Activated CD4-positive, alpha-beta memory T cell treated with anti-CD3 and anti-CD28 coated beads for 36 hours (primary cell): ENCODE results near the gene PDE4D. TPM values are rescaled to one million over a fixed set of nuclear protein-coding genes. Genes with fewer than 3 reads are reported as not detected.

Source experiments
- CTCF ChIA-PET: fragments of 350-600 bp; sonication (Branson Sonifier 250); formaldehyde crosslinking; loops from one replicate; lab custom pipeline; 2021; ENCODE audit warnings: antibody characterized with exemption, inconsistent platforms; lab: Charles Lee
- POLR2A ChIA-PET: fragments of 350-600 bp; sonication (Branson Sonifier 250); formaldehyde crosslinking; loops from one replicate; lab custom pipeline; 2021; ENCODE audit warnings: antibody characterized with exemption; lab: Charles Lee
- DNase-seq: peaks from one replicate; pipeline ENCODE4 v3.0.0-alpha.2; 2020
- H3K27ac Mint-ChIP-seq: one replicate; pipeline ENCODE4 v1.8.0; 2021; ENCODE audit warnings: mixed read lengths
- H3K27me3 Mint-ChIP-seq: one replicate; pipeline ENCODE4 v1.8.0; 2021; ENCODE audit warnings: mixed read lengths
- H3K36me3 Mint-ChIP-seq: one replicate; pipeline ENCODE4 v1.8.0; 2021; ENCODE audit warnings: mixed read lengths
- H3K4me1 Mint-ChIP-seq: one replicate; pipeline ENCODE4 v1.8.0; 2021; ENCODE audit warnings: low read depth, mixed read lengths
- H3K4me3 Mint-ChIP-seq: one replicate; pipeline ENCODE4 v1.8.0; 2021; ENCODE audit warnings: mild to moderate bottlenecking, mixed read lengths
- H3K9me3 Mint-ChIP-seq: one replicate; pipeline ENCODE4 v1.8.0; 2021; ENCODE audit warnings: mixed read lengths
- intact Hi-C: fragments of 100-400 bp; cut with micrococcal nuclease; formaldehyde crosslinking; loops from one replicate; pipeline ENCODE4 v1.15.1; 2023
- total RNA-seq, 2 experiments: library from RNA; stranded (reverse); gene quantifications; one replicate each; pipeline ENCODE4 v1.2.3, GENCODE V29; 2021

PDE4D gene
- total RNA-seq, 2 experiments from 2014 or later, result 49.3 to 50.8 TPM

GRCh38 chr5:59873113-59873512, 20.4 kb downstream of the PDE4D start:
- no peak for DNase-seq
- H3K27ac Mint-ChIP-seq, result no peak overlapping the region
- H3K4me1 Mint-ChIP-seq, result no peaks in the 10 kb centered on the region
- CTCF ChIA-PET, result no interaction called here
- no peaks in the 10 kb centered on the region for H3K36me3 Mint-ChIP-seq
- POLR2A ChIA-PET, result no interaction called here
- H3K27me3 Mint-ChIP-seq, result peaks cover 2% of the 10 kb centered on the region
- intact Hi-C loops, result no loop called here
- no peak overlapping the region for H3K4me3 Mint-ChIP-seq
- H3K9me3 Mint-ChIP-seq, result no peaks in the 10 kb centered on the region

- no peaks in the 10 kb centered on the region for H3K4me1 Mint-ChIP-seq
- no peak for DNase-seq
- no peaks in the 10 kb centered on the region for H3K9me3 Mint-ChIP-seq
- no peak overlapping the region for H3K4me3 Mint-ChIP-seq
- CTCF ChIA-PET, result no interaction called here
- H3K36me3 Mint-ChIP-seq, result no peaks in the 10 kb centered on the region
- no peak overlapping the region for H3K27ac Mint-ChIP-seq
- peaks cover 1% of the 10 kb centered on the region for H3K27me3 Mint-ChIP-seq
- POLR2A ChIA-PET, result no interaction called here
- intact Hi-C loops, result no loop called here
Observed at GRCh38 chr5:59866661-59867060, 26.9 kb downstream of the PDE4D start.

- CTCF ChIA-PET, result no interaction called here
Observed at GRCh38 chr5:59864718-59865117, 28.8 kb downstream of the PDE4D start.

GRCh38 chr5:59863777-59864176, 29.7 kb downstream of the PDE4D start:
- ChIA-PET CTCF (no interaction called here), POLR2A (no interaction called here)
- DNase-seq, result no peak
- no peaks in the 10 kb centered on the region for H3K9me3 Mint-ChIP-seq
- H3K36me3 Mint-ChIP-seq, result no peaks in the 10 kb centered on the region
- no peak overlapping the region for H3K27ac Mint-ChIP-seq
- peaks cover 1% of the 10 kb centered on the region for H3K27me3 Mint-ChIP-seq
- intact Hi-C loops, result no loop called here
- H3K4me3 Mint-ChIP-seq, result no peak overlapping the region
- H3K4me1 Mint-ChIP-seq, result no peaks in the 10 kb centered on the region

More at GRCh38 chr5:59864718-59865117, 28.8 kb downstream of the PDE4D start:
- Mint-ChIP-seq H3K9me3 (no peaks in the 10 kb centered on the region), H3K27ac (no peak overlapping the region), H3K36me3 (no peaks in the 10 kb centered on the region), H3K4me3 (no peak overlapping the region), H3K27me3 (peaks cover 1% of the 10 kb centered on the region), H3K4me1 (no peaks in the 10 kb centered on the region)
- no peak for DNase-seq
- POLR2A ChIA-PET, result no interaction called here
- intact Hi-C loops, result no loop called here

GRCh38 chr5:59856358-59856757, 37.2 kb downstream of the PDE4D start:
- Mint-ChIP-seq H3K4me1 (no peaks in the 10 kb centered on the region), H3K27ac (no peak overlapping the region), H3K4me3 (no peak overlapping the region), H3K36me3 (no peaks in the 10 kb centered on the region), H3K27me3 (no peaks in the 10 kb centered on the region), H3K9me3 (no peaks in the 10 kb centered on the region)
- POLR2A ChIA-PET, result no interaction called here
- CTCF ChIA-PET, result no interaction called here
- intact Hi-C loops, result no loop called here
- no peak for DNase-seq

GRCh38 chr5:59850766-59851165, 42.8 kb downstream of the PDE4D start:
- Mint-ChIP-seq H3K9me3 (no peaks in the 10 kb centered on the region), H3K27me3 (no peaks in the 10 kb centered on the region), H3K4me1 (no peaks in the 10 kb centered on the region), H3K27ac (no peak overlapping the region), H3K4me3 (no peak overlapping the region), H3K36me3 (no peaks in the 10 kb centered on the region)
- POLR2A ChIA-PET, result no interaction called here
- no peak for DNase-seq
- intact Hi-C loops, result no loop called here
- CTCF ChIA-PET, result no interaction called here

- ChIA-PET POLR2A (no interaction called here), CTCF (no interaction called here)
- Mint-ChIP-seq H3K4me3 (no peak overlapping the region), H3K9me3 (no peaks in the 10 kb centered on the region), H3K4me1 (no peaks in the 10 kb centered on the region), H3K27me3 (no peaks in the 10 kb centered on the region), H3K36me3 (no peaks in the 10 kb centered on the region), H3K27ac (no peak overlapping the region)
- DNase-seq, result no peak
- intact Hi-C loops, result no loop called here
Observed at GRCh38 chr5:59847586-59847985, 45.9 kb downstream of the PDE4D start.

GRCh38 chr5:59845730-59846129, 47.8 kb downstream of the PDE4D start:
- no peak overlapping the region for H3K27ac Mint-ChIP-seq
- H3K4me3 Mint-ChIP-seq, result no peak overlapping the region
- ChIA-PET POLR2A (no interaction called here), CTCF (interaction anchor here (0.9 kb wide), 1 partner anchor 38 kb away, joined by 3 read pairs; no protein-coding TSS in a partner anchor)
- intact Hi-C loops, result no loop called here
- H3K36me3 Mint-ChIP-seq, result no peaks in the 10 kb centered on the region
- H3K27me3 Mint-ChIP-seq, result no peaks in the 10 kb centered on the region
- no peak for DNase-seq
- H3K4me1 Mint-ChIP-seq, result no peaks in the 10 kb centered on the region
- H3K9me3 Mint-ChIP-seq, result no peaks in the 10 kb centered on the region

GRCh38 chr5:59843511-59844213, 49.9 kb downstream of the PDE4D start:
- no peak overlapping the region for H3K27ac Mint-ChIP-seq
- DNase-seq, result no peak
- no peak overlapping the region for H3K4me3 Mint-ChIP-seq
- CTCF ChIA-PET, result no interaction called here
- no peaks in the 10 kb centered on the region for H3K9me3 Mint-ChIP-seq
- POLR2A ChIA-PET, result no interaction called here
- no peaks in the 10 kb centered on the region for H3K4me1 Mint-ChIP-seq
- H3K36me3 Mint-ChIP-seq, result no peaks in the 10 kb centered on the region
- H3K27me3 Mint-ChIP-seq, result peaks cover 3% of the 10 kb centered on the region
- intact Hi-C loops, result no loop called here

- intact Hi-C loops, result no loop called here
- no peaks in the 10 kb centered on the region for H3K36me3 Mint-ChIP-seq
- peaks cover 3% of the 10 kb centered on the region for H3K27me3 Mint-ChIP-seq
- no peak overlapping the region for H3K27ac Mint-ChIP-seq
- POLR2A ChIA-PET, result no interaction called here
- DNase-seq, result no peak
- no peak overlapping the region for H3K4me3 Mint-ChIP-seq
- H3K9me3 Mint-ChIP-seq, result no peaks in the 10 kb centered on the region
- CTCF ChIA-PET, result no interaction called here
- no peaks in the 10 kb centered on the region for H3K4me1 Mint-ChIP-seq
Observed at GRCh38 chr5:59842999-59843398, 50.5 kb downstream of the PDE4D start.

- POLR2A ChIA-PET, result no interaction called here
- peaks cover 3% of the 10 kb centered on the region for H3K27me3 Mint-ChIP-seq
- no peak overlapping the region for H3K4me3 Mint-ChIP-seq
Observed at GRCh38 chr5:59840200-59840601, 53.3 kb downstream of the PDE4D start.

GRCh38 chr5:59838989-59839388, 54.5 kb downstream of the PDE4D start:
- Mint-ChIP-seq H3K4me3 (no peak overlapping the region), H3K27me3 (peaks cover 3% of the 10 kb centered on the region), H3K4me1 (no peaks in the 10 kb centered on the region), H3K9me3 (no peaks in the 10 kb centered on the region), H3K36me3 (no peaks in the 10 kb centered on the region), H3K27ac (no peak overlapping the region)
- CTCF ChIA-PET, result no interaction called here
- no peak for DNase-seq
- POLR2A ChIA-PET, result no interaction called here
- intact Hi-C loops, result no loop called here

More at GRCh38 chr5:59840200-59840601, 53.3 kb downstream of the PDE4D start:
- no peak for DNase-seq
- no peaks in the 10 kb centered on the region for H3K36me3 Mint-ChIP-seq
- intact Hi-C loops, result no loop called here
- H3K27ac Mint-ChIP-seq, result no peak overlapping the region
- H3K9me3 Mint-ChIP-seq, result no peaks in the 10 kb centered on the region
- CTCF ChIA-PET, result no interaction called here
- no peaks in the 10 kb centered on the region for H3K4me1 Mint-ChIP-seq

GRCh38 chr5:59838067-59838466, 55.5 kb downstream of the PDE4D start:
- intact Hi-C loops, result no loop called here
- H3K27me3 Mint-ChIP-seq, result peaks cover 3% of the 10 kb centered on the region
- H3K4me1 Mint-ChIP-seq, result no peaks in the 10 kb centered on the region
- no peak for DNase-seq
- no peaks in the 10 kb centered on the region for H3K36me3 Mint-ChIP-seq
- no peaks in the 10 kb centered on the region for H3K9me3 Mint-ChIP-seq
- H3K27ac Mint-ChIP-seq, result no peak overlapping the region
- no peak overlapping the region for H3K4me3 Mint-ChIP-seq
- POLR2A ChIA-PET, result no interaction called here
- CTCF ChIA-PET, result no interaction called here
